ENCODE results near the gene SFT2D3.

Gene SFT2D3

DNA sequence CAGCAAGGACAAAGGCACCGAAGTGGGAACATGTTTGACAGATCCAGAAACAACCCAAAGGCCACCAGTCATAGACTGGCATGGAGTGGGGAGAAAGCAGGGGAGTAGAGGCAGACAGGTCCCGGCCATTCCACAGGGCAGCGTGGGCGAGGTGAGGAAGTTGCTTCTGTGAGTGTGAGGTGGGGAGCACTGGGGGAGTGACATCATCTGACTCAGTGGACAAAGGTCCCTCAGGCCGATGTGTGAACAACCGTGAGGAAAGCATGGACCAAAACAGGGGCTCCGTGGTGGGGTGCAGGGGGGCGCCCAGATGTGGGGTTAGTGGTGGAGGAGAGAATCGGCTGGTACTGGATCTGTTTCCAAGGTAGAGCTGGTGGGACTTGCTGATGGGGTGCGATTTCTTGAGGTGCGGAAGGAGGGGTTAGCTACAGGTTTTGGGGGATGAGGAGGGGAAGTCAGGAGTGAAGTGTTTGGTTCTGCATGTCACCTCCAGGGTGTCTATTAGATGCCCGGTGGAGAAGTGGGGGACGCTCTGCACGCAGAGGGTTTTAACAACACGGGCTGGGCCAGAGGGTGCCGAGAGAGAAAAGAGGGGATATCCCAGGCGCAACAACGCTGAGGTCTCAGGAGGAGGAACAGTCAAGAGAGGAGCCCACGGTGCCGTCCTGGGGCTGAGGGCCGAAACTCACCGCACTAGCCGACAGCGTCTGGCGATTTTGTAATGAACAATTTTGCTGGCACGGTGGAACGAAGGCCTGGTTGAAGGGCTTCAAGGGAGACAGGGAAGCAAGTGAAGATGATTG, 2.5 kb upstream of the SFT2D3 start:
- TF ChIP-seq, protein P1, sequence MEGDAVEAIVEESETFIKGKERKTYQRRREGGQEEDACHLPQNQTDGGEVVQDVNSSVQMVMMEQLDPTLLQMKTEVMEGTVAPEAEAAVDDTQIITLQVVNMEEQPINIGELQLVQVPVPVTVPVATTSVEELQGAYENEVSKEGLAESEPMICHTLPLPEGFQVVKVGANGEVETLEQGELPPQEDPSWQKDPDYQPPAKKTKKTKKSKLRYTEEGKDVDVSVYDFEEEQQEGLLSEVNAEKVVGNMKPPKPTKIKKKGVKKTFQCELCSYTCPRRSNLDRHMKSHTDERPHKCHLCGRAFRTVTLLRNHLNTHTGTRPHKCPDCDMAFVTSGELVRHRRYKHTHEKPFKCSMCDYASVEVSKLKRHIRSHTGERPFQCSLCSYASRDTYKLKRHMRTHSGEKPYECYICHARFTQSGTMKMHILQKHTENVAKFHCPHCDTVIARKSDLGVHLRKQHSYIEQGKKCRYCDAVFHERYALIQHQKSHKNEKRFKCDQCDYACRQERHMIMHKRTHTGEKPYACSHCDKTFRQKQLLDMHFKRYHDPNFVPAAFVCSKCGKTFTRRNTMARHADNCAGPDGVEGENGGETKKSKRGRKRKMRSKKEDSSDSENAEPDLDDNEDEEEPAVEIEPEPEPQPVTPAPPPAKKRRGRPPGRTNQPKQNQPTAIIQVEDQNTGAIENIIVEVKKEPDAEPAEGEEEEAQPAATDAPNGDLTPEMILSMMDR (IDR thresholded peaks at IDR 0.05; ENCODE audit: low read depth, low read length): no peak
- no peak for DNase-seq (ENCODE audit: extremely low read depth, low read depth)

DNA sequence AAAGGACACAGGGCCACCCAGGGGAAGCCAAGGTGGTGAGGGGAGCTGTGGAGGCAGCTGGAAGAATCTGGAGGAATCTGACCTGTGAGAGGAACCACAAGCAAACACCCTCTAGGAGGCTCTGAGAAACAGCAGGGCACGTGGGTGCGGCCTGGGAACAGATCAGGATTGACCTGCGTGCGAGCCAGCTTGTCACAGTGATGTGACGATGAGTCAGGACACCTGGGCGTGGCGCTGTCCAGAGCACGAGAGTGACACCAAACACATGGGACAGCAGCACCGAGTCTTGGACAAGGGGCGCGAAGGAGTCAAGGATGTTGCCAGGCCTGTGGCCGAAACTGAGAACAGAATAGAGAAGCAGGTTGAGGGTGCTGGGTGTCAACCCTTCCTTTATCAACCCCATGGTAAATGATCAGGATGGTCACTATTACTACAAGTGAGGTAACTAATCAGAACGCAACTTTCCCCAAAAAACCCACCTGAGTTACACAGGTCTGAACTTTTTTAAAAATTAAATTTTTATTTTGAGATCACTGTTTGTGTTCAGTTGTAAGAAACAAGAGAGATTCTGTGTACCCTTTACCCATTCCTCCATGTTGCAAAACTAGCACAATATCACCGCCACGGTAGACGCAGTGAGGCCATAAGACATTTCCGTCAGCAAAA, 637 bp upstream of the SFT2D3 start:
- DNase-seq (ENCODE audit: extremely low read depth, low read depth): no peak
- TF ChIP-seq, protein P1 (IDR thresholded peaks at IDR 0.05; ENCODE audit: low read depth, low read length): no peak

DNA sequence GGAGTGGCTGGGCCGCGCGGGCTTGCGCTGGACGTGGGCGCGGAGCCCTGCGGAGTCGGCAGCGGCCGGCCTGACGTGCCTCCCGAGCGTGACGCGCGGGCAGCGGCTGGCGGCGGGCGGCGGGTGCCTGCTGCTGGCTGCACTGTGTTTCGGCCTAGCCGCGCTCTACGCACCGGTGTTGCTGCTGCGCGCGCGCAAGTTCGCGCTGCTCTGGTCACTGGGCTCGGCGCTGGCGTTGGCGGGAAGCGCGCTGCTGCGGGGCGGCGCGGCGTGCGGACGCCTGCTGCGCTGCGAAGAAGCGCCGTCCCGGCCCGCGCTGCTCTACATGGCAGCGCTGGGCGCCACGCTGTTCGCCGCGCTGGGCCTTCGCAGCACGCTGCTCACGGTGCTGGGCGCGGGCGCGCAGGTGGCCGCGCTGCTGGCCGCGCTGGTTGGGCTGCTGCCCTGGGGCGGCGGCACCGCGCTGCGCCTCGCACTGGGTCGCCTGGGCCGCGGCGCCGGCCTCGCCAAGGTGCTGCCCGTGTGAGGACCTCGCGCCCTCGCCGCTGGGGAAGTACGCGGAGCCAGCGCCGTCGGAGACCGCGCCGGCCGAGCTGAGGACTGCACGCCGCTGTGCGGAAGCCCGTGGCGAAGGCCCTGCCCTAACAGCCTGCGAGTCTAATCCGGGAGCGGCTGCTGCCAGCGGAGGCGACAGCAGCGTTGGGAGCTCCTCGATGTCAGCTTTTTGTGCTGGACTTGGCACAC, 526 bp downstream of the SFT2D3 start:
- DNase-seq (ENCODE audit: extremely low read depth, low read depth): peak; percentile 36
- TF ChIP-seq, protein P1 (IDR thresholded peaks at IDR 0.05; ENCODE audit: low read depth, low read length): no peak; the same call in 1 of the 2 replicates

DNA sequence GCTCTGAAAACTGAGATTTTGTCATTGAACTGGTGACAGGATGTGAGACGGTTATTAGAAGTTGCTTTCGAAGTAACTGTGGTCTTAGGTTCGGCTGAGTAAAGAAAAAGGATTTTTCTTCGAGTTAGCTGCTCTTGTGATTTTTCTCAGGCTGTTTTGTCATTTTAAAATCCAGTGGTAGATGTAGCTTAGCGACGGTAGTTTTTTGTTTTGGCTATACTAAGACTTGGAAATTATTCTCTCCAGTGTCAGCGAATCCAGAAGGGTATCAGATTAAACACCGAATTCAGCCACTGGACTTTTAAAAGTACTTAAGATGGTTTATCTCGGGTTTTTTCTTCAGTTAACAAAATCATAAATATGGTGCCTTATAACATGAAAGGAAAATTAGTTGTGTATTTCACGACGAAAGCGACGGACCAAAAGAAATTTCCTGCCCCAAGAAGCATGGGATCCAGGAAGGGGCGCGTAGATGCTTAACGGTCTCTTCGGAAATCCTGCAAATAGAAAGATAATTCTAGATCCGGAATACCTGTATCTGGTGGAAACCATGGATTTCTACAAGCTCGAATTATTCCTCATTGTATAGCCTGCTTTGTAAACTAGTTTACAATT, 1.2 kb downstream of the SFT2D3 start:
- TF ChIP-seq, protein P1 (IDR thresholded peaks at IDR 0.05; ENCODE audit: low read depth, low read length): no peak
- no peak for DNase-seq (ENCODE audit: extremely low read depth, low read depth)

DNA sequence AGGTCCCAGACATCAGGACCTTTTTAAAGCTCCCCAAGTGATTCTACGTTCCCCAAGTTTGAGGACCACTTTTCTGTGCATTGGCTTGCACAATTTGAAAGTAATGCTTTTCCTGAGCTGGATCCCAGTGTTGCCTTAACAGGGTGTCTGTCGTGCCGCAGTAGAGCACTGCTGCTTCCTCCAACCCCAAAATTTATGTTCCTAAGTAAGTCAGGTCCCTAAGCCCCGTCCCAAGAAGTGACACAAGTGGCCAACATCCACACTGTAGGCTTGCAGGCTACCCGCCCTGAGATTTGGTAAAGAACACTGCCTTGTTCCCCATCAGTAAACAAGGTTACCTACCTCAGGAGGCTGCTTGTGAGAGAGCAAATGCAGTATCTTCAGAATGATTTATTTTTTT, 2.0 kb downstream of the SFT2D3 start:
- DNase-seq (ENCODE audit: extremely low read depth, low read depth): no peak
- TF ChIP-seq, protein P1 (IDR thresholded peaks at IDR 0.05; ENCODE audit: low read depth, low read length): no peak

DNA sequence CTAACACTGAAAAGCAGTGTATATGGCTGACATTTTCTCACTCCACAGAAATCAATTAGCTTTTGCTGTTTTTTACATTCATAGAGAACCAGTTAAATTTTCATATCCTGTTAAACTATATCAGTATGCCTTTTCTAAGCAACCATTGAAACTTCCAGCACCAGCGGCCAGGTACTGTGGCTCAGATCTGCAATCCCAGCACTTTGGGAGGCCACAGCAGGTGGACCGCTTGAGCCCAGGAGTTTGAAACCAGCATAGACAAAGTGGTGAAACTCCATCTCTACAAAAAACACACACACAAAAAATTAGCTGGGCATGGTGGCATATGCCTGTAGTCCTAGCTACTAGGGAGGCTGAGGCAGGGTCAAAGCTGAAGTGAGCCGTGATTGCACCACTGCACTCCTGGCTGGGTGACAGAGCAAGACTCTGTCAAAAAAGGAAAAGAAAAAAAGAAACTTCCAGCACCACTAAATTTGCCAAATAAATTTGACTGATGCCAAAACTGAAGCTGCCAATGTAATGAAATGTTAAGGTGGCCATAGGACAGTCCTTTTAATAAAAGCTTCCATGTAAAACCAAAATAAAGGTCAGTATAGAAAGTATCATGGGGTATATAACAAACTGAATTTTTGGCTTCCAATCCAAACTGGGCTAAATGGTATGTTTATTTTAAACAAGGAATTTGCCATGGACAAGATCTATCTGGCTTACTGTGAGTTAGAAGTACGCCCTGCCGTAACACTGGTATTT, 3.5 kb downstream of the SFT2D3 start:
- TF ChIP-seq, protein P1 (IDR thresholded peaks at IDR 0.05; ENCODE audit: low read depth, low read length): no peak
- DNase-seq (ENCODE audit: extremely low read depth, low read depth): no peak
